WTC11 (cell line): Measurements from ENCODE around the gene TAPBPL.

Experiments
- CTCF ChIP-seq: fragments of 200-600 bp; IDR thresholded peaks from 2 replicates; pipeline ENCODE4 v1.8.0; 2022; ENCODE audit warnings: antibody characterized with exemption
- JUN ChIP-seq: sonication (generic); formaldehyde crosslinking; IDR thresholded peaks from 2 replicates; pipeline ENCODE4 v1.8.0; 2023; ENCODE audit warnings: mild to moderate bottlenecking, missing genetic modification reagents
- ZBTB43 ChIP-seq: sonication (generic); formaldehyde crosslinking; IDR thresholded peaks from 2 replicates; pipeline ENCODE4 v1.8.1; 2023; ENCODE audit warnings: mild to moderate bottlenecking, missing genetic modification reagents
- ZNF425 ChIP-seq: fragments of 250-450 bp; sonication (Bioruptor Pico); conservative IDR thresholded peaks from 2 replicates; pipeline ENCODE4 v1.9.0; 2021; ENCODE audit warnings: mild to moderate bottlenecking

GRCh38 chr12:6478416-6478815 is 26.6 kb downstream of the TAPBPL start:
- TF ChIP-seq CTCF, result no peak
- no peak for TF ChIP-seq ZNF425 (CRISPR knock-in tag)
- no peak for TF ChIP-seq ZBTB43
- TF ChIP-seq JUN (CRISPR knock-in tag), result no peak
